VCaP (cell line): ENCODE results near the gene POMGNT2.
"Not testable (repeated sequence)": the region's sequence is repeated elsewhere in the genome, so short reads cannot be mapped to it uniquely, and the experiment has no call there.

Experiments
- H3K27ac ChIP-seq: fragments of 450-650 bp; 2 replicates; pipeline ENCODE4 v1.5.1; 2017
- TF ChIP-seq, protein P1 (sequence below): fragments of 450-650 bp; conservative IDR thresholded peaks from 2 replicates; pipeline ENCODE4 v1.5.1; 2017; ENCODE audit warnings: mild to moderate bottlenecking, moderate library complexity

Gene POMGNT2

DNA sequence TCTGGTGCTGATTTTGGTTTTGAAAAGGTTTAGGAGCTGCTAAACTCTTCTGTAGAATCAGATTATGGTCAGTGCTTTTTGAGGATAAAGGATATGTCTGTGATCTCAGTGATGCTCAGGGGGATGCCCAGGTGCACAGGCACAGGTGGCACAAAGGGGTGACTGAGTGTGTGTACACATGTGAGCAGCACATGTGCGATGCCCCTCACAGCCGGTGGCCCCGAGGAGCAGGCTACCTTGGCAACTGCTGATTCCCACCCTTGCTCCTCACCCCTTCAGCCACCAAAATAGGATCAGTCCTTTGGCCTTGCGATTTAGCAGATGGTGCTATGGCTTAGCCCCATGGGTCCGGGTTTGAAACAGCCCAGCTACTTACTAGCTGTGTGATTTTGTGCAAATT is 51.1 kb downstream of the POMGNT2 start:
- H3K27ac ChIP-seq, result no peak overlapping the region
- TF ChIP-seq, protein P1, sequence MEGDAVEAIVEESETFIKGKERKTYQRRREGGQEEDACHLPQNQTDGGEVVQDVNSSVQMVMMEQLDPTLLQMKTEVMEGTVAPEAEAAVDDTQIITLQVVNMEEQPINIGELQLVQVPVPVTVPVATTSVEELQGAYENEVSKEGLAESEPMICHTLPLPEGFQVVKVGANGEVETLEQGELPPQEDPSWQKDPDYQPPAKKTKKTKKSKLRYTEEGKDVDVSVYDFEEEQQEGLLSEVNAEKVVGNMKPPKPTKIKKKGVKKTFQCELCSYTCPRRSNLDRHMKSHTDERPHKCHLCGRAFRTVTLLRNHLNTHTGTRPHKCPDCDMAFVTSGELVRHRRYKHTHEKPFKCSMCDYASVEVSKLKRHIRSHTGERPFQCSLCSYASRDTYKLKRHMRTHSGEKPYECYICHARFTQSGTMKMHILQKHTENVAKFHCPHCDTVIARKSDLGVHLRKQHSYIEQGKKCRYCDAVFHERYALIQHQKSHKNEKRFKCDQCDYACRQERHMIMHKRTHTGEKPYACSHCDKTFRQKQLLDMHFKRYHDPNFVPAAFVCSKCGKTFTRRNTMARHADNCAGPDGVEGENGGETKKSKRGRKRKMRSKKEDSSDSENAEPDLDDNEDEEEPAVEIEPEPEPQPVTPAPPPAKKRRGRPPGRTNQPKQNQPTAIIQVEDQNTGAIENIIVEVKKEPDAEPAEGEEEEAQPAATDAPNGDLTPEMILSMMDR, result no peak

DNA sequence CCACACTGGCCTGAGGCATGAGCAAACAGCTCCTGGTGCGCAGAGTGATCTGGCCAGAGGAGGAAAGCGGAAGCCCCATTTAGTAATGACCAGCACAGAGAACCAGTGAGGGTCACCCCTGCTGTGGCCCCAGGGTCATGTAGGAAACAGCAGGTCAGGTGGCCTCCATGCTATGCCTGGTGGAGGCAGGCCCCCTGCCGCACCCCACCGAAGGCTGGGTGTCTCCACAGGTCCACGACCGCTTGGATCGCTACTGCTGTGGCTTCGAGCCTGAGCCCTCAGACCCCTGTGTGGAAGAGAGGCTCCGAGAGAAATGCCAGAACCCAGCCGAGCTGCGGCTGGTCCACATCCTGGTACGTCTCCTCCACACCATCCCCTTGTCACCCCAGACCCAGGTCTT is 52.6 kb downstream of the POMGNT2 start:
- TF ChIP-seq, protein P1, result no peak

DNA sequence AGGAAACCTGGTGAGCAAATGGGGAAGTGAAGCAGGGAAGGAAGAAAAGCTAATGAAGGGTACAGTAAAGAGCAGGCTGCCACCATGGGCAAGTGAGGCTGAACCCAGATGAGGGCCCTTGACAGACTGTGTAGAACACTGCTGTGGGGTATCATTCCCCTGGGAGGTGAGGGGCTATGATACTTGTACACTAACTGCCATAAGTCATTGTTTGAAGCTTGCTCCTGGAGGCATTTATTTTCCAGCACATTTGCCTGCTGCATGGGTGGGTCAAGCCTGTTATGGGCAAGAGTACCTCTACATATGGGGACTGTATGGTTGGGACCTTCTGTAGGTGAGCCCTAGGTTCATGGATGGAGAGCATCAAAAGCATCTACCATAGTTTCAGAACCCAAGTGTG is 57.4 kb downstream of the POMGNT2 start:
- H3K27ac ChIP-seq, result no peak overlapping the region
- TF ChIP-seq, protein P1, result no peak

More for the DNA sequence above, 52.6 kb downstream of the POMGNT2 start:
- H3K27ac ChIP-seq, result no peak overlapping the region

DNA sequence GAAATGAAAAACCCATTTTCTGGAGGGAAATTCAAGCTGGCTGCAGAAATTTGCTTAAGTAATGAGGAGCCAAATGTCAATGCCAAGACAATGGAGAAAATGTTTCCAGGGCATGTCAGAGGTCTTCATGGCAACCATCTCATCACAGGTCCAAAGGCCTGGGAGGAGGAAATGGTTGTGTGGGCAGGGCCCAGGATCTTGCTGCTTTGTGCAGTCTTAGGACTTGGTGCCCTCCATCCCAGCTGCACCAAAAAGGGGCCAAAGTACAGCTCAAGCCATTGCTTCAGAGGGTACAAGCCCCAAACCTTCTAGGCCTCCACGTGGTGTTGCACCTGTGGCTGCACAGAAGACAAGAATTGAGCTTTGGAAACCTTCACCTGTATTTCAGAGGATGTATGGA is 59.3 kb downstream of the POMGNT2 start:
- TF ChIP-seq, protein P1, result no peak

DNA sequence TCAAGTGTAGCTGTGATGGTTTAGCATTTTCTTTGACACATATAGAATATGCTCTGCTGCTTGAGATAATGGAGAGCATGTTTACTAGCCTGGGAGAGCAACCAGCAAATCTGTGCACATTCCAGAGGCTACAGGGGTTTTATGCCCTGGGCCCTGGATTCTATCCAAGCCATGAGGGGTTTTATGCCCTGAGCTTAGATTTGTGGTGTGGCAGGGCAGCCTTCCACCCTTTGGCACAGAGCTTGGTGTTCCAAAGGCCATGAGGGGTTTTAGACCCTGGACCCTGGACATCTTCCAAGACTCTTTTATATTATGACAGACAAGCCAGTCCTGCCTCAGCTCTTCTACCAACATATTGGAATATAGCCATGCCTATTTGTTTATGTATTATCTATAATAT is 60.8 kb downstream of the POMGNT2 start:
- H3K27ac ChIP-seq, result not testable (repeated sequence)

More for the DNA sequence above, 59.3 kb downstream of the POMGNT2 start:
- H3K27ac ChIP-seq, result no peak overlapping the region

DNA sequence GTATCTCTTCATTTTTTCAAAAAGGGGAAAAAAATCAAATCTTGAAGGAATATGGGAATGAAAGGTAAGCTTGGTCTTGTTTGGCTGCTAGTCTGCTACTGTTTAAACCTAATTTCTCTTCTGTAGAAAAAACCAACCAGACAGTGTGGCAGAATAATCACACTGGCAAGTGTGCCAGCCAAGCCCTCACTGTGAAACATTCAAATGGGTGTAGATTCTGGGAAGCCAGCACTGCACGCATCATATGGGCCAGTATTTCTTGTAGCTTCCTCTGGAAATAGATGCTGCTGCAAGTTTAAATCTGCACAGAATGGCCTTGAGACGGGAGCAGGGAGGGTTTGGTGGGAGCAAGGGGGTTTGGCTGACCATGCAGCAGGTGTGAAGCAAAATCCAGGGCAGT is 62.1 kb downstream of the POMGNT2 start:
- H3K27ac ChIP-seq, result no peak overlapping the region
- TF ChIP-seq, protein P1, result no peak

DNA sequence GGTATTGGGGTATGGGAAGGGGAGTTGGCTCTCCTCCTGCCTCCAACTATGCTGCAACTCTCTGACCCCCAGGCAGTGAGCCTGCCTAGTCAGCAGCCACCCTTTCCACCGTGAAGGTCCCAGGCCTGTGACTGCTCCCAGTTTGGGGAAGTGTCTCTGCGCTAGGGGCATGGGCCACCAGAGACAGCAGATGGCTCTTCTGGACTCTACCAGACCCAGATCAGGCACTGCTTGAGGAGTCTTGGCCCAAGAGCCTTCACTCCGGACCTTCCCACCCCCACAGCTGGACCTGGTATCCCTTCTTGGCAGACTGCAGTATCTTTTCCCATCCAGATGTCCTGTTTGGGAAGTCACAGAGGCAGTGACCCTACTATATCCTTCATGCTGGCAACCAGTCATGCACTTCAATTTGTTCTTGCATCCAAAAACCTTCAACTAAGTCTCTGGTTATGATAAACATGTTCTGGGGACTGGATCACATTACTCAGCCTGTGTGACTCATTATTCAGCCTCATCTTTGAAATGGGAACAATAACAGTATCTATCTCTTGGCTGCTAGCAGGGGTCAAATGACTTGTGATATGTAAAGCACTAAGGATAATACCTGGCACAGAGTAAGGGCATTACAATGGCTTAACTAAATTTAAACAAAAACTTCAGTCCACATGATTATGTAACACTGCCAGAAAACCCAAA is 62.7 kb downstream of the POMGNT2 start:
- no peak overlapping the region for H3K27ac ChIP-seq
- TF ChIP-seq, protein P1, result no peak

DNA sequence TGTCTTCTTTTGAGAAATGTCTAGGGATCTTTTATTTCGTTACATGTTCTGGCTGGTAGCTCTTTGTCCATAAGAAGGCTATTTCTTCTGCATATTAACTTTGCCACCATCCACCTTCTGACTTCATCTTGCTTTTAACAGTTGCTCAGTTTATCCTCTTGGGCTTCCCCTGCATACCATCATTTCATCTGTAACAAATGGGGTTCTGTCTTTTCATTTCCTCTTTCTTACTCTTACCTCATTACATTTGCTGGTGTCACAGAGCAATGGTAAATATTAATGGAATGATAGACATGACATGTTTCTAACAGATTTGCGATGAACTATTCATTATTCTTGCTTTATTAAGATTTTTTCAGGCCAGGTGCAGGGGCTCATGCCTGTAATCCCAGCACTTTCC is 64.4 kb downstream of the POMGNT2 start:
- H3K27ac ChIP-seq, result no peak overlapping the region
- TF ChIP-seq, protein P1, result no peak
